Measurements from ENCODE around the gene MTHFD2L.

DNA sequence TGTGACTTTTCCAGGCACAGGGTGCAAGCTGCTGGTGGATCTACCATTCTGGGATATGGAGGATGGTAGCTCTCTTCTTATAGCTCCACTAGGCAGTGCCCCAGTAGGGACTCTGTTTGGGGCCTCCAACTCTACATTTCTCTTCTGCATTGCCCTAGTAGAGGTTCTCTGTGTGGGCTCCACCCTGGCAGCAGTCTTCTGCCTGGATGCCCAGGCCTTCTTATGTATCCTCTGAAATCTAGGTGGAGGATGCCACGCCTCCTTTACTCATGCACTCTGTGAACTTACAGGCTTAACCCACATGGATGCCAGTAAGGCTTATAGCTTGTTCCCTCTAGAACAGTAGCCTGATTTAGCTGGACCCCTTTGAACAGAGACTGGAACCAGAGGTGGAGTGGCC lies 186.1 kb downstream of the MTHFD2L start:
- no peak for TF ChIP-seq GABPB1 (CRISPR knock-in tag; IDR thresholded peaks at IDR 0.05)
- TF ChIP-seq, protein P1, sequence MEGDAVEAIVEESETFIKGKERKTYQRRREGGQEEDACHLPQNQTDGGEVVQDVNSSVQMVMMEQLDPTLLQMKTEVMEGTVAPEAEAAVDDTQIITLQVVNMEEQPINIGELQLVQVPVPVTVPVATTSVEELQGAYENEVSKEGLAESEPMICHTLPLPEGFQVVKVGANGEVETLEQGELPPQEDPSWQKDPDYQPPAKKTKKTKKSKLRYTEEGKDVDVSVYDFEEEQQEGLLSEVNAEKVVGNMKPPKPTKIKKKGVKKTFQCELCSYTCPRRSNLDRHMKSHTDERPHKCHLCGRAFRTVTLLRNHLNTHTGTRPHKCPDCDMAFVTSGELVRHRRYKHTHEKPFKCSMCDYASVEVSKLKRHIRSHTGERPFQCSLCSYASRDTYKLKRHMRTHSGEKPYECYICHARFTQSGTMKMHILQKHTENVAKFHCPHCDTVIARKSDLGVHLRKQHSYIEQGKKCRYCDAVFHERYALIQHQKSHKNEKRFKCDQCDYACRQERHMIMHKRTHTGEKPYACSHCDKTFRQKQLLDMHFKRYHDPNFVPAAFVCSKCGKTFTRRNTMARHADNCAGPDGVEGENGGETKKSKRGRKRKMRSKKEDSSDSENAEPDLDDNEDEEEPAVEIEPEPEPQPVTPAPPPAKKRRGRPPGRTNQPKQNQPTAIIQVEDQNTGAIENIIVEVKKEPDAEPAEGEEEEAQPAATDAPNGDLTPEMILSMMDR (IDR thresholded peaks at IDR 0.05), result no peak
- TF ChIP-seq MAX (CRISPR knock-in tag; IDR thresholded peaks at IDR 0.05), result no peak
- TF ChIP-seq ZNF219 (CRISPR knock-in tag; IDR thresholded peaks at IDR 0.05; ENCODE audit: borderline replicate concordance), result no peak
- no peak for TF ChIP-seq ZBTB21 (CRISPR knock-in tag; IDR thresholded peaks at IDR 0.05; ENCODE audit: borderline replicate concordance)
- TF ChIP-seq NR3C1 (CRISPR knock-in tag; conservative IDR thresholded peaks at IDR 0.05; ENCODE audit: low read depth), result no peak
- TF ChIP-seq ZNF138 (CRISPR knock-in tag; conservative IDR thresholded peaks at IDR 0.05), result no peak
